ENCODE data around the gene LIPT2. TPM values are rescaled to one million over a fixed set of nuclear protein-coding genes. Genes with fewer than 3 reads are reported as not detected.

Gene LIPT2
- total and polyA plus RNA-seq, 8 donors = 0.71 to 4.1 (median 1.6) TPM

- 89 to 96% methylated on average over 4 of the region's 4 CpGs for WGBS, 2 donors
Measured at GRCh38 chr11:74490941-74491340, 2.6 kb downstream of the LIPT2 start.

GRCh38 chr11:74487875-74488274 is 5.6 kb downstream of the LIPT2 start:
- DNase-seq (no peak), FAIRE-seq (no peak), ATAC-seq (peak in 1 of 4 donors; percentile 68)
- peaks cover 0 to 6% (median 0%) of the 10 kb centered on the region in 3 donors for H3K4me1 ChIP-seq
- no peaks in the 10 kb centered on the region for H3K36me3 ChIP-seq
- H3K27ac ChIP-seq = no peak overlapping the region
- H3K4me3 ChIP-seq = no peak overlapping the region
- H3K27me3 ChIP-seq = no peaks in the 10 kb centered on the region
- 64 to 66% methylated on average over 1 of the region's 1 CpG for WGBS, 2 donors
- no peak for TF ChIP-seq CTCF (IDR thresholded peaks at IDR 0.05)
- no peaks in the 10 kb centered on the region for H3K9me3 ChIP-seq
- intact Hi-C loops (cut with DNase I) = no loop called here

More at GRCh38 chr11:74490941-74491340, 2.6 kb downstream of the LIPT2 start:
- Histone ChIP-seq H3K4me1 (peaks cover 0 to 6% (median 0%) of the 10 kb centered on the region in 3 donors), H3K27me3 (no peaks in the 10 kb centered on the region), H3K27ac (no peak overlapping the region), H3K36me3 (no peaks in the 10 kb centered on the region), H3K4me3 (no peak overlapping the region), H3K9me3 (no peaks in the 10 kb centered on the region)
- TF ChIP-seq CTCF (IDR thresholded peaks at IDR 0.05) = no peak
- intact Hi-C loops (cut with DNase I) = no loop called here
- ATAC-seq (no peak), DNase-seq (no peak), FAIRE-seq (no peak)

- 90 to 96% methylated on average over 2 of the region's 2 CpGs for WGBS, 2 donors
- Histone ChIP-seq H3K4me3 (no peak overlapping the region), H3K27me3 (no peaks in the 10 kb centered on the region), H3K9me3 (no peaks in the 10 kb centered on the region), H3K36me3 (no peaks in the 10 kb centered on the region), H3K27ac (no peak overlapping the region), H3K4me1 (no peaks in the 10 kb centered on the region)
- intact Hi-C loops (cut with DNase I) = no loop called here
- DNase-seq (no peak), FAIRE-seq (no peak), ATAC-seq (no peak)
- no peak for TF ChIP-seq CTCF (IDR thresholded peaks at IDR 0.05)
Measured at GRCh38 chr11:74485868-74486267, 7.7 kb downstream of the LIPT2 start.

GRCh38 chr11:74480688-74481417 is 12.7 kb downstream of the LIPT2 start:
- H3K36me3 ChIP-seq = no peaks in the 10 kb centered on the region
- no peaks in the 10 kb centered on the region for H3K27me3 ChIP-seq
- 58 to 63% methylated on average over 3 of the region's 3 CpGs for WGBS, 2 donors
- intact Hi-C loops (cut with DNase I) = no loop called here
- no peak overlapping the region for H3K27ac ChIP-seq
- FAIRE-seq (no peak), DNase-seq (no peak), ATAC-seq (no peak)
- H3K4me1 ChIP-seq = no peaks in the 10 kb centered on the region
- H3K9me3 ChIP-seq = no peaks in the 10 kb centered on the region
- H3K4me3 ChIP-seq = no peak overlapping the region
- TF ChIP-seq CTCF (IDR thresholded peaks at IDR 0.05) = no peak

GRCh38 chr11:74479732-74480123 is 13.8 kb downstream of the LIPT2 start:
- no peak overlapping the region for H3K4me3 ChIP-seq
- no peaks in the 10 kb centered on the region for H3K4me1 ChIP-seq
- no peak overlapping the region for H3K27ac ChIP-seq
- ATAC-seq = no peak
- intact Hi-C loops (cut with DNase I) = no loop called here
- WGBS, 2 donors = 23 to 27% methylated on average over 1 of the region's 1 CpG
- TF ChIP-seq CTCF (IDR thresholded peaks at IDR 0.05) = no peak
- no peaks in the 10 kb centered on the region for H3K9me3 ChIP-seq
- DNase-seq = no peak
- no peaks in the 10 kb centered on the region for H3K27me3 ChIP-seq
- H3K36me3 ChIP-seq = no peaks in the 10 kb centered on the region
- no peak for FAIRE-seq

Data from pancreas (tissue), 10 donors.